Left ventricle myocardium superior (tissue), 1 donor: ENCODE results near the gene FMNL1. TPM values are rescaled to one million over a fixed set of nuclear protein-coding genes. Genes with fewer than 3 reads are reported as not detected.

Experiments
- ATAC-seq: fragments of 200-7000 bp; cut with Tn5 transposase; one replicate; pipeline ENCODE4 v1.9.1; 2020; ENCODE audit warnings: mild to moderate bottlenecking, moderate library complexity
- DNase-seq: peaks from one replicate; pipeline ENCODE4 v3.0.0-alpha.2; 2020
- intact Hi-C: fragments of 100-400 bp; cut with micrococcal nuclease; formaldehyde crosslinking; loops from one replicate; pipeline ENCODE4 v1.11.0; 2022
- total RNA-seq: library from RNA; stranded (reverse); fragmentation: NEBNext Ultra II Directional; extraction: Animal tissue kit (Norgen Biotek cat#: 25700); gene quantifications from one replicate; pipeline ENCODE4 v1.2.1, GENCODE V29; 2021
- donor health status: DM: no; HTN: yes; CAD: no; lungs with severe emphysema.

FMNL1 gene
- total RNA-seq, 1 donor from 2014 or later, result 14.0 TPM

GRCh38 chr17:45270828-45271418 lies 49.2 kb downstream of the FMNL1 start:
- intact Hi-C loops, result no loop called here
- no peak for DNase-seq
- ATAC-seq, result peak; percentile 30

DNA sequence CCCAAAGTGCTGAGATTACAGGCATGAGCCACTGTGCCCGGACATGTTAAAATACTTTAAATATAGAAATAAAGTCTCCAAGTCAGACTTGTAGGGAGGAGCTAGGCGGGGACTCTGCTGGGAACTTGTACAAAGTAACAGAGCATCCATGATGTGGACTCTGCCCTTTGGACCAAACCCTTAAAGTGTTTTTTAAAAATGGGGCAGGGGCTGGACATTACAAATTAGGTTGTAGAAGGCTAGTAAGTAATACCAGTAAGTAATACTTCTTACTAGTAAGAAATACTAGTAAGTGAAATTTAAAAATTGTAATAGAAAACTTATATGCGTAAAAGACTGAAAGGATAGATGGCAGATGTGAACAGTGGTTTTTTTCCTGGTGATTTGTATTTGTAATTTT lies 49.9 kb downstream of the FMNL1 start:
- intact Hi-C loops, result no loop called here
- DNase-seq (no peak), ATAC-seq (no peak)

- ATAC-seq (no peak), DNase-seq (no peak)
- intact Hi-C loops, result no loop called here
Observed at GRCh38 chr17:45273551-45273957, 51.9 kb downstream of the FMNL1 start.

- intact Hi-C loops, result no loop called here
- DNase-seq (no peak), ATAC-seq (no peak)
Observed at GRCh38 chr17:45274033-45274432, 52.3 kb downstream of the FMNL1 start.

- intact Hi-C loops, result loop anchor here (5.0 kb wide), 1 partner anchor 111 kb away; no protein-coding TSS in a partner anchor
- peak; percentile 61 for DNase-seq
- ATAC-seq, result no peak
Observed at GRCh38 chr17:45276031-45276430, 54.3 kb downstream of the FMNL1 start.

GRCh38 chr17:45277216-45277849 lies 55.6 kb downstream of the FMNL1 start:
- intact Hi-C loops, result loop anchor here (5.0 kb wide), 1 partner anchor 110 kb away; no protein-coding TSS in a partner anchor
- DNase-seq, result peak; percentile 98
- peak; percentile 71 for ATAC-seq

DNA sequence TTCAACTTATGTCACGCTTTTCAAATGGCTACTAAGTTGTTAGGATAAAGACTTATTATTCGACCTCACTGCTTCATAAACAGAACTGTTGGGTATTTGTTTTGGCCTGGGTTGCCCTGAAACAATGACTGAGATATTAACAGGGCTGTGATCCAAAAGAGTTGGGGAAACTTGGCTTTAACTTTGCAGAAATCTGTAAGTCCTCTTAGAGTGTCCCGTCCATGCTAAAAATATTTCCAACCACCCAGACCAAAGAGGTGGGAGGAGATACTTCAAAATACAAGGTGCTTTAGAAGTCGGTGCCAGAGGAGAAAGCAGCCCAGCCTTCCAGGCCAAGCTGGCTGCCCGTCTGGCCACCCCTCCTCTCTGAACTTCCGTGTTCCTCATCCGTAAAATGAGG lies 56.3 kb downstream of the FMNL1 start:
- DNase-seq (peak; percentile 59), ATAC-seq (peak; percentile 72)
- intact Hi-C loops, result loop anchor here (5.0 kb wide), 1 partner anchor 109 kb away; no protein-coding TSS in a partner anchor

GRCh38 chr17:45279898-45280297 lies 58.2 kb downstream of the FMNL1 start:
- DNase-seq (peak; percentile 64), ATAC-seq (peak; percentile 40)
- intact Hi-C loops, result loop anchor here (5.0 kb wide), 1 partner anchor 107 kb away; no protein-coding TSS in a partner anchor

DNA sequence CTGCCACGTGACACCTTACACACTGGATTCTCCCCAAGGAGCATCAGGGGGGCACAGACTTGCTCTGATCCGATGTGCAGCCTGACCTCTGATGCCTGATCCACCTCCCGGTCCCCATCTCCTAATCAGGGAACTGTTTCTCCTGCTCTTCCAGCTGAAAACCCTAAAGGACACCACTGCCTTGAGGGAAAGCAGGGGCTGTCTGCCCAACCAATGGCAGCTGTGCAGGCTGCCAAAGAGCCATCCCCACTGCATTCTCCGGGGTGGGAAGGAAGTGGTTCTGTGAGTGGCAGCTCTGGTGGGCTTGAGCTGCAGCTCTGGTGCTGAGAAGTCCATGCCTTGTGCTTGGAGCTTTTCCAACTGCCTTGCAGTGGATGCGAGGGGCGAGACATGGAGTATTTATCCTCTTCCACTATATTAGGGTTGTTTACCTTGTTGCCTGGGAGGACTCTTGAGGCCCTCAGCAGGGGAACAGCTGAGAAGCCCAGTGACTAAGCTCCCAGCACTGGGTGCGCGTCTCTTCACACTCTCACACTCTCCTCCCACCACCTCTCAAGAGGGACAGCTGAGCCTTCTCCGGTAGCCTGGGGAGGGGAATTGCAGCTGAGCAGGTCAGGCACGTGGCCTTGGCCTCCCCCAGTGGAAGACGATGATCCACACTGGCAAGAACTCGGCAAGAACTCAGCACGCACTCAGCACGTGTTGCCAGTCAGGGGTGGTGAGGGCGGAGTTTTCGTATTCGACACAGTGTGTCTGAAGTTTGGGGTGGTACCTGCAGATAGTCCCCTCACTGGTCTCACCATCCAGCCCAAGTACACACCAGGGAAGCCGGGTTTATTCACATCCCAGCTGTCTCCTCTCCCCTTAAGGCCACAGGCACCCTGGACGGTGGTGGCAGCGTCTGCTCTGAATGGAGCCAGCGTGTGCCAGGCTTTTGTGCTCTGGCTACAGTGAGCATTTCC lies 61.3 kb downstream of the FMNL1 start:
- intact Hi-C loops, result no loop called here
- ATAC-seq (peak; percentile 64), DNase-seq (peak; percentile 67)

GRCh38 chr17:45283711-45284110 lies 62.0 kb downstream of the FMNL1 start:
- intact Hi-C loops, result no loop called here
- DNase-seq (no peak), ATAC-seq (no peak)

DNA sequence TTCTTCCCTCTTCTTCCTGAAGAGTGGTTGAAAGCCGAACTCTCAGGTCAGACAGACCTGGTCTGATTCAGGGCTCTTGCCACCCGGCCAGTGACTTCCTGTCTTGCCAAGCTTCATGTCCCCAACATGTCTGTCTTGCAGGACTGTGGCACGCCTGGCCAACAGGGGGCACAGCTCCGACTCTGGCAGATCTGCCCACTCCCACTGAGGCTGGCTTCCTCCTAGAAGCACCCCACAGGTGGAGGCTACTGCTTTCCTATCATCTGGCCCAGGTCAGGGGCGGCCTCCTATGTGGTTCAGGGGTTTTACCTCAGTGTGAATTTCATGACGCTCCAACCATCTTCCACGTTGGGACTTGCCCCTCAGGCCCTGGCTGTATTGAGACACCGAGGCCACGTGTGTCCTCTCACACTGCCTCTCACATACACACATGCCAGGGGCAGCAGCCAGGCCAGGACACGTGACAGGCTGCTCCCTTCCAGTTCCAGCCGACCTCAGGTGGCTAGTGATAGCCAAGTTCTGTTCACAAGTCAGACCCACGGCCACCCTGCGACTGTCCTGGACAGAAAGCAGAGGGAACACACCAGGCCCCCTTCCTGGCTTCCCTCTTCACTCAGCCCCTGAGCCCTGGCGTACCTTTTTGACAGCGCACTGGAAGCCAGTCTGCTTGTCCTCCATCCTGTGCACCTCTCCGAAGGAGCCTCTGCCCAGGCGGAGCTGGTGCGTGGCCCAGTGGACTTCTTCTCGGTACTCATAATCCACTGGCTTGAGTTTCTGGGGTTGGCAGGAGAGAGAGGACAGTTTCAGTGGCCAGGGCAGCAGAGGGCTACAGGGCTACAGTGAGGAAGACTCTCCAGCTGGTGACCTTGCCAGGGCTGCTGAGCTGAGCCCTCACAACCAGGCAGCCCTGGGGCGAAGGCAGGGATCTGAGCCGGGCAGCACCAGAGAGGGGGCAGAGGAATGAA lies 62.8 kb downstream of the FMNL1 start:
- DNase-seq (peak; percentile 86), ATAC-seq (peak; percentile 67)
- intact Hi-C loops, result no loop called here

GRCh38 chr17:45286286-45286685 lies 64.6 kb downstream of the FMNL1 start:
- DNase-seq (no peak), ATAC-seq (no peak)
- intact Hi-C loops, result no loop called here

- ATAC-seq, result peak; percentile 45
- DNase-seq, result peak; percentile 51
- intact Hi-C loops, result no loop called here
Observed at GRCh38 chr17:45287526-45288500, 66.1 kb downstream of the FMNL1 start.

GRCh38 chr17:45288825-45289224 lies 67.1 kb downstream of the FMNL1 start:
- DNase-seq, result peak; percentile 69
- intact Hi-C loops, result no loop called here
- ATAC-seq, result peak; percentile 58

DNA sequence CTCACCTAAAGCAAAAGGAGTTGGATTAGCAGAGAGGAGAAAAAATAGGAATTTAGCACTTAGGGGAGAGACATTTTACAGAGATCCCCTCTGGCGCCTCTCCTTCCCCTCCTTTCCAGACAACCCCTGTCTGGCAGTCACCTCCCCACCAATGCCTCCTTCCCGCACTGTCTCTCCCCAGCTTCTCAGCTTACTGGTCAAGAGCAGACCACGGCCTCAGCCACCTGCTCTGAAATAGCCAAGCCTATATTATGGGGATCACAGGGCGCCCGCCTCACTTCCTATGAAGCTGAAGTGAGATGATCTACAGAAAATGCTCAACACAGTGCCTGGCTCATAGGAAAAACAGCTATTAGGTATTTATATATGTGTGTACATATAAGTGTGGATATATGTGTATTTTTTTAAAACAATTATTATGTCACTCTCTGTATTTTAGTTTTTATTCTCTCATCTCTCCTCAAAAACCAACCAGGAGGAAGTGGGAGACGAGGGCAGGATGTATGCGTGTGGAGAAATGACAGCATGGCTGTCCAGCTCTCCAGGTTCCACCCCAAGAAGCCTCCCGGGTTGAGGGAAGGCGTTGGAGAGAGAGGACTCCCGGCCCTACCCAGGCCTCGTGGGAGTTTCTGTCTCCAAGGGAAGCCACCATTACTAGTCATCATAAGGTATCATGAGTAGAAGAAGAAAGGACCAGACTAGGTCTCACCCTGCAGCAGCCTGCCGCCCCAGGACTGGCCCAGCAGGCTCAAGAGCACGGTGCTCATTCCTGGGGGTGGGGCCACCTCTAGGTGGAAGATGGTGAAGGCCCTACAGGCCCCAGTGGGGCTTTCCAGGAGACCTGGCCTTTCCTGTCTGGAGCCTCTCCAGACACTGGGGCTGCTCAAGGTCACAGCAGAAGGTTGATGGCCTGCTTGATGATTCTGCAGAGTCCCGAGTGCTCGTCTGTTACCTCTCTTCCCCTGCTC lies 67.9 kb downstream of the FMNL1 start:
- no peak for ATAC-seq
- DNase-seq, result no peak
- intact Hi-C loops, result no loop called here

- DNase-seq, result no peak
- intact Hi-C loops, result no loop called here
- no peak for ATAC-seq
Observed at GRCh38 chr17:45290269-45290765, 68.6 kb downstream of the FMNL1 start.
